ENCODE data around the gene SEMA3F.

Gene SEMA3F

GRCh38 chr3:50192689-50193141 lies 37.6 kb downstream of the SEMA3F start:
- no peak overlapping the region for H3K4me3 ChIP-seq (replicated peaks; ENCODE audit: insufficient read depth, low read length)
- peak; percentile 85 for TF ChIP-seq CTCF (IDR thresholded peaks at IDR 0.05; ENCODE audit: insufficient read depth, low read length)
- TF ChIP-seq GABPA (IDR thresholded peaks at IDR 0.05; ENCODE audit: low read depth): no peak
- DNase-seq (ENCODE audit: low read depth in 1 of 2, low spot score in 1 of 2): peak in 1 of 2 experiments; percentile 66
- H3K27ac ChIP-seq (replicated peaks): no peak overlapping the region
- peaks cover 24% of the 10 kb centered on the region for H3K27me3 ChIP-seq (ENCODE audit: insufficient read depth, poor library complexity, severe bottlenecking)

- Histone ChIP-seq H3K4me3 (replicated peaks; ENCODE audit: insufficient read depth, low read length) (no peak overlapping the region), H3K27me3 (ENCODE audit: insufficient read depth, poor library complexity, severe bottlenecking) (peaks cover 24% of the 10 kb centered on the region), H3K27ac (replicated peaks) (no peak overlapping the region)
- no peak for DNase-seq (ENCODE audit: low read depth in 1 of 2, low spot score in 1 of 2)
- TF ChIP-seq POLR2AphosphoS5 (IDR thresholded peaks at IDR 0.05; ENCODE audit: low read depth) (no peak), SPI1 (IDR thresholded peaks at IDR 0.05; ENCODE audit: borderline replicate concordance, low read depth) (no peak), GABPA (IDR thresholded peaks at IDR 0.05; ENCODE audit: low read depth) (no peak), CTCF (IDR thresholded peaks at IDR 0.05; ENCODE audit: insufficient read depth, low read length) (no peak), REST (IDR thresholded peaks at IDR 0.05; ENCODE audit: insufficient replicate concordance, low read depth) (no peak)
These were observed 38.2 kb downstream of the SEMA3F start for GRCh38 chr3:50193286-50193685.

- TF ChIP-seq REST (IDR thresholded peaks at IDR 0.05; ENCODE audit: insufficient replicate concordance, low read depth): no peak
- TF ChIP-seq GABPA (IDR thresholded peaks at IDR 0.05; ENCODE audit: low read depth): no peak
- no peak for TF ChIP-seq POLR2AphosphoS5 (IDR thresholded peaks at IDR 0.05; ENCODE audit: low read depth)
- TF ChIP-seq SPI1 (IDR thresholded peaks at IDR 0.05; ENCODE audit: borderline replicate concordance, low read depth): no peak
- no peak for TF ChIP-seq CTCF (IDR thresholded peaks at IDR 0.05; ENCODE audit: insufficient read depth, low read length)
- no peak overlapping the region for H3K27ac ChIP-seq (replicated peaks)
- H3K27me3 ChIP-seq (ENCODE audit: insufficient read depth, poor library complexity, severe bottlenecking): peaks cover 24% of the 10 kb centered on the region
- no peak overlapping the region for H3K4me3 ChIP-seq (replicated peaks; ENCODE audit: insufficient read depth, low read length)
- no peak for DNase-seq (ENCODE audit: low read depth in 1 of 2, low spot score in 1 of 2)
These were observed 38.6 kb downstream of the SEMA3F start for GRCh38 chr3:50193746-50194127.
